ENCODE results near the gene MEGF8. TPM values are rescaled to one million over a fixed set of nuclear protein-coding genes. Genes with fewer than 3 reads are reported as not detected.
A peak's percentile ranks its signal among the peaks of the same experiment; 100 is the strongest.

Gene MEGF8
- total RNA-seq, 1 donor from 2014 or later, result 45.0 TPM

- TF ChIP-seq CTCF (IDR thresholded peaks at IDR 0.05; ENCODE audit: insufficient read depth, low read length, poor library complexity, severe bottlenecking), result no peak
- H3K27me3 ChIP-seq (ENCODE audit: control insufficient read depth, insufficient read depth, low read length), result no peaks in the 10 kb centered on the region
- H3K4me3 ChIP-seq (ENCODE audit: low read depth, low read length), result peak overlapping the region; percentile 62
- DNase-seq (ENCODE audit: low read depth), result no peak
- H3K36me3 ChIP-seq (ENCODE audit: control insufficient read depth, insufficient read depth, low read length), result peaks cover 1% of the 10 kb centered on the region
These were observed 46.1 kb upstream of the MEGF8 start for GRCh38 chr19:42279155-42279901.

- Histone ChIP-seq H3K36me3 (ENCODE audit: control insufficient read depth, insufficient read depth, low read length) (no peaks in the 10 kb centered on the region), H3K4me3 (ENCODE audit: low read depth, low read length) (peak overlapping the region; percentile 62), H3K27me3 (ENCODE audit: control insufficient read depth, insufficient read depth, low read length) (no peaks in the 10 kb centered on the region)
- DNase-seq (ENCODE audit: low read depth), result no peak
- TF ChIP-seq CTCF (IDR thresholded peaks at IDR 0.05; ENCODE audit: insufficient read depth, low read length, poor library complexity, severe bottlenecking), result peak; percentile 88
These were observed 45.3 kb upstream of the MEGF8 start for GRCh38 chr19:42279902-42280814.

- no peak for DNase-seq (ENCODE audit: low read depth)
- Histone ChIP-seq H3K4me3 (ENCODE audit: low read depth, low read length) (peak overlapping the region; percentile 62), H3K27me3 (ENCODE audit: control insufficient read depth, insufficient read depth, low read length) (no peaks in the 10 kb centered on the region), H3K36me3 (ENCODE audit: control insufficient read depth, insufficient read depth, low read length) (no peaks in the 10 kb centered on the region)
- no peak for TF ChIP-seq CTCF (IDR thresholded peaks at IDR 0.05; ENCODE audit: insufficient read depth, low read length, poor library complexity, severe bottlenecking)
These were observed 44.7 kb upstream of the MEGF8 start for GRCh38 chr19:42280815-42281145.

GRCh38 chr19:42281146-42281826 is 44.1 kb upstream of the MEGF8 start:
- H3K4me3 ChIP-seq (ENCODE audit: low read depth, low read length), result peak overlapping the region; percentile 62
- no peak for TF ChIP-seq CTCF (IDR thresholded peaks at IDR 0.05; ENCODE audit: insufficient read depth, low read length, poor library complexity, severe bottlenecking)
- H3K27me3 ChIP-seq (ENCODE audit: control insufficient read depth, insufficient read depth, low read length), result no peaks in the 10 kb centered on the region
- no peaks in the 10 kb centered on the region for H3K36me3 ChIP-seq (ENCODE audit: control insufficient read depth, insufficient read depth, low read length)
- no peak for DNase-seq (ENCODE audit: low read depth)

- Histone ChIP-seq H3K27me3 (ENCODE audit: control insufficient read depth, insufficient read depth, low read length) (no peaks in the 10 kb centered on the region), H3K36me3 (ENCODE audit: control insufficient read depth, insufficient read depth, low read length) (no peaks in the 10 kb centered on the region), H3K4me3 (ENCODE audit: low read depth, low read length) (peak overlapping the region; percentile 3)
- TF ChIP-seq CTCF (IDR thresholded peaks at IDR 0.05; ENCODE audit: insufficient read depth, low read length, poor library complexity, severe bottlenecking), result no peak
- no peak for DNase-seq (ENCODE audit: low read depth)
These were observed 43.3 kb upstream of the MEGF8 start for GRCh38 chr19:42281827-42282762.

Data from kidney epithelial cell (primary cell).